HepG2 (cell line): Measurements from ENCODE around the gene AP2S1. TPM values are rescaled to one million over a fixed set of nuclear protein-coding genes. Genes with fewer than 3 reads are reported as not detected.
A peak's percentile ranks its signal among the peaks of the same experiment; 100 is the strongest.

ENCODE experiments used
- DMTF1 ChIP-seq: sonication (generic); formaldehyde crosslinking; IDR thresholded peaks from 2 replicates; pipeline ENCODE4 v1.4.0; 2020; ENCODE audit warnings: mild to moderate bottlenecking, missing genetic modification reagents
- SIN3A ChIP-seq: IDR thresholded peaks from 2 replicates; pipeline ENCODE4 v1.6.1; 2011; ENCODE audit warnings: low read depth, mild to moderate bottlenecking, control low read depth, low read length, borderline replicate concordance
- TBX2 ChIP-seq: sonication (generic); formaldehyde crosslinking; IDR thresholded peaks from 2 replicates; pipeline ENCODE4 v1.5.0; 2020; ENCODE audit warnings: missing genetic modification reagents, mild to moderate bottlenecking, borderline replicate concordance
- XRCC5 ChIP-seq: fragments of 200-400 bp; formaldehyde crosslinking; optimal IDR thresholded peaks from 2 replicates; pipeline ENCODE3; 2017; ENCODE audit warnings: mild to moderate bottlenecking, low read length
- ZBTB40 ChIP-seq, 2 experiments: fragments of 450-650 bp in 1 of 2; sonication (generic) in 1 of 2; formaldehyde crosslinking in 1 of 2; IDR thresholded peaks; 2 replicates each; pipeline versions ENCODE4 v1.6.1 to v1.8.0; 2016 to 2022; ENCODE audit warnings: antibody characterized with exemption in 1 of 2, mild to moderate bottlenecking in 1 of 2, missing genetic modification reagents in 1 of 2
- ZBTB46 ChIP-seq: sonication (generic); formaldehyde crosslinking; IDR thresholded peaks from 2 replicates; pipeline ENCODE4 v1.4.0; 2020; ENCODE audit warnings: mild to moderate bottlenecking, missing genetic modification reagents, borderline replicate concordance
- ZNF225 ChIP-seq: sonication (generic); formaldehyde crosslinking; IDR thresholded peaks from 2 replicates; pipeline ENCODE4 v1.4.0; 2020; ENCODE audit warnings: mild to moderate bottlenecking, missing genetic modification reagents
- ZNF275 ChIP-seq: sonication (generic); formaldehyde crosslinking; IDR thresholded peaks from 2 replicates; pipeline ENCODE4 v1.8.0; 2022; ENCODE audit warnings: missing genetic modification reagents, mild to moderate bottlenecking, inconsistent platforms, borderline replicate concordance
- ZNF781 ChIP-seq: sonication (generic); formaldehyde crosslinking; IDR thresholded peaks from 2 replicates; pipeline ENCODE4 v1.5.1; 2020; ENCODE audit warnings: borderline replicate concordance, mild to moderate bottlenecking, missing genetic modification reagents; ENCODE audit errors: not compliant biosample characterization
- polyA plus RNA-seq, 8 experiments: library from polyadenylated mRNA; depleted of rRNA in 3 of 8; stranded (reverse) in 7 of 8; unstranded in 1 of 8; fragments of >200 nt; fragmentation: Illumina TruSeq in 4 of 8; extraction: Trizol in 4 of 8; gene quantifications; 2 replicates each; pipeline versions ENCODE4 v1.2.1 to v1.2.3, GENCODE V29; 2011 to 2016; ENCODE audit warnings: low read depth in 4 of 8, missing spikeins in 1 of 8, mixed read lengths in 1 of 8; ENCODE audit not compliant: insufficient read depth in 1 of 8
- total RNA-seq, 5 experiments: library from RNA; depleted of rRNA; stranded (reverse); fragments of >200 nt; fragmentation: Illumina TruSeq; extraction: Trizol; gene quantifications; 2 replicates each; pipeline ENCODE4 v1.2.3, GENCODE V29; 2016; ENCODE audit warnings: low read depth in 1 of 5
- TF ChIP-seq, protein P1 (sequence below): sonication (generic); formaldehyde crosslinking; IDR thresholded peaks from 2 replicates; pipeline ENCODE4 v1.5.0; 2020; ENCODE audit warnings: missing genetic modification reagents

The AP2S1 gene
- total and polyA plus RNA-seq, 2 of the 13 experiments (the other 11 are each of a cell fraction or from before 2014, with no cell fraction given), result 45.2 to 86.1 TPM

DNA sequence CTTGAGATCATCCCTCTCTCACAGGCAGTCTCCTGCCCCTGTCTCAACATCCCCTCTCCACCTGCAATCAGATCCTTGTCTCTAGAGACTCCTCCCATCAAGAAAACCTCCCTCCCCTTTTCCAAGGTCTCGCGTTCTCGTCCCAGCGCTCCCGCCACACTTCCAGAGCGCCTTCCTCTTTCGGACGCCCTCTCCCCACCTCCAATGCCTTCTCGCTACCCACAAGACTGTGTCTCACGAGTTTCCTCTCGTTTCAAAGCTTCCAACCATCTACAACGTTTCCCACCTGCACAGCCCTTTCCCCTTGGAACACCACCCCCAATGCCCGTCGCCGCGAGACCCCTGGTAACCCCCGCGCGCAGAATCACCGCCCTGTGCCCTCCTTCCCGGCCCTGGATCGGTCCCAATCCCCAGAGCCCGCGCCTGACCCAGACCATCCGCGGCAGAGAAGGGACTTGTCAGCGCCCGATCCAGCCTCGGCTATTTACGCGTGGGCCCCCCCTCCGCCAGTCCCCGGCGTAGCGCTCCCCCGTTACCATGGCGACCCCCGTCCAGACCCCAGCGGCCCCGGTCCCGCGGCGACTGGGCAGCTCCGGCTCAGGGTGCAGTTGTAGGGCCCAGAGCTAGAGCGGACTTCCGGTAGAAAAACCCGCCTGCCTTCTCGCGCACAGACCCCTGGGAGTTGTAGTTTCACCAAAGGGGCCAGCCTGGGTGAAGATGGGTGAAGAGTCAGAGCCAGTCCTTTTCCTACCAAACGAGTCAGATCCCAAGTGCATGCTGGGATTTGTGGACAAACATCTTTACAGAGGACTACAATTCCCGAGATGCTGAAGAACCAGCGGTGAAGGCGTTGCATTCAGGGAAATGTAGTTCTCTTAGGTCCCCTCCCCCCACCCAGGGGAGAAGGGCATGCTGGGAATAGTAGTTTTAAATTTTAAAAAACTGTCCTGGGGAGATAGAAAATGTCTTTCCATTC lies at the start of gene AP2S1 (continued):
- no peak for TF ChIP-seq DMTF1
- TF ChIP-seq, protein P1, sequence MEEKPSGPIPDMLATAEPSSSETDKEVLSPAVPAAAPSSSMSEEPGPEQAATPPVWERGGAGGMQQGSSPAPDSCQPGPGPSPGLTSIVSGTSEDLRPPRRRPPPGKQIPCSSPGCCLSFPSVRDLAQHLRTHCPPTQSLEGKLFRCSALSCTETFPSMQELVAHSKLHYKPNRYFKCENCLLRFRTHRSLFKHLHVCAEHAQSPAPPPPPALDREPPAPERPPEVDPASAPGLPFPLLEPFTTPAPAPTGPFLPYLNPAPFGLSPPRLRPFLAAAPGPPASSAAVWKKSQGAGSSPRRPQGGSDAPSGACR (CRISPR knock-in tag), result peak; percentile 74
- TF ChIP-seq ZNF275, result no peak
- no peak for TF ChIP-seq ZBTB40 (IDR thresholded peaks at IDR 0.05)
- peak; percentile 57 for TF ChIP-seq ZBTB40 (CRISPR knock-in tag; IDR thresholded peaks at IDR 0.05)
- no peak for TF ChIP-seq ZBTB46 (CRISPR knock-in tag)
- TF ChIP-seq TBX2 (CRISPR knock-in tag), result peak; percentile 36
- no peak for TF ChIP-seq SIN3A
- TF ChIP-seq XRCC5, result no peak
- TF ChIP-seq ZNF225 (CRISPR knock-in tag), result peak; percentile 74; the same call in 1 of the 2 replicates
- TF ChIP-seq ZNF781, result peak; percentile 84
